Activated gamma-delta T cell treated with Interleukin-2 at 50 U/mL for 16 hours (primary cell): Measurements from ENCODE around the gene CTNNA3.
"Not testable (repeated sequence)": the region's sequence is repeated elsewhere in the genome, so short reads cannot be mapped to it uniquely, and the experiment has no call there.

Source experiments
- DNase-seq: peaks from one replicate; pipeline ENCODE4 v3.0.0-alpha.2; 2020

The CTNNA3 gene

DNA sequence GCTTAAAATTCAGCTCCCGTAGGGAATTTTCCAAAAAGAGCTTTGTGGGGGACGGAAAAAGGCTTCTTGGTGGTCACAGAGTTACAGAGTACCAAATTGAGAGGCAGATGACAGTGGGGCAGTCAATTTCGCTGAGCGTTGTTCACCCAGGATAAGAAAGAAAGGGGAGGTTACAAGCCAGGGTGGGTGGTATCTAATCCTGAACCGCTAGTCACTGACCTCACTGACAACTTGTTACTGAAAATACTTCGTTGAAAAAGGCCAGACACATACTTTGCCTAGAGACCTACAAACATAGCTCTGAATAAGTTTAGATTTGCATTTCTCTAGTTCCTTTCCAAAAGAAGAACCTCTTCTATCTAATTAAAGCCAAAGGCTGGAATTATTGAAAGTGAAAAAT, at the start of gene CTNNA3:
TSS of gene CTNNA3 (minus strand) at position 167 of the 400 bp plus-strand sequence.
- DNase-seq = no peak

DNA sequence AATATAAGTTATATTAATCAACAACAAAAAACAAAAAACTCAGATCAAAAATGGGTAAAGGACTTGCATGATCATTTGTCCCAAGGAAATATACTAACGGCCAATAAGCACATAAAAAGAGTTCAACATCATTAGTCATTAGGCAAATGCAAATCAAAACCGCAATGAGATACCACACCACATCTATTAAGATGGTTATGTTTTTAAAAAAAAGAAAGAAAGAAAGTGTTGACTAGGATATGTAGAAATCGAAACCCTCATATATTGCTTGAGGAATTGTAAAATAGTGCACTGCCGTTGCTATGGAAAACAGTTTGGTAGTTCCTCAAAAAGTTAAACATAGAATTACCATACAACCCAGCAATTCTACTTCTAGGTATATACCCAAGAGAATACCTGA, 39.4 kb upstream of the CTNNA3 start:
- no peak for DNase-seq

DNA sequence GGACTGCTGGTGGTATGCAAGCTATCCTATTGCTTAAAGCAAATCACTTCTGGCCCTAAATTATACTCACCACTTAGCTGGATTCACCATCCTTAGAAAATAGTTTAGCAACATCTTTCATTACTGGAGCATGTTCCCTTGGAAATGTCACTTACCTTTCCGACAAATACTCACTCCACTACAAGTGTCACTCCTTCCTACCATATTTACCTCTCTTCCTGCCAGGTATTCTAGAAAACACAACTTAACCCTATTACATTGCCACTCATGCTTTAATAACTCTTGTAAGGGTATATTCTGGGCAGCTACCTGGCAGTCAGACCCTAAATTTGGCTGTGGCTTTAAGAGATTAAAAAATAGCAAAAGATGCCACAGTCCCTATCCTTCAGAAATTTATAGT, 37.5 kb upstream of the CTNNA3 start:
- no peak for DNase-seq

DNA sequence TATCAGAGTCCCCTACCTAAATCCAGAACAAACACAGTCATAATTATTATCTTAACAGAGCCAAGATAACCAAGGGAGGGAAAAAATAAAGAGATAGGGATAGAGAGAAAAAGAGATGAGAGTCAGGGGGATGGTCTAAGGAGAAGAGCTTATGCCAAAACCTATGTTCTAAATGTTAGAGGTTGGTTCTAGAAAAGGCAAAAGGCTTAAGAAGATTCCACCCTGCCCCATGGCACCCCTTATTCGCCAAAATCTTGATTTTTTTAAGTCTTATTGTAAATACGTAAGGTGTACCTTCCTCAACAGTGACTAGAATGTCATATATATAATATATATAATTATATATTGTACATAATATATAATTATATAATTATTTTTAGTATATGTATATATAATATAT, 29.6 kb upstream of the CTNNA3 start:
- DNase-seq = no peak

DNA sequence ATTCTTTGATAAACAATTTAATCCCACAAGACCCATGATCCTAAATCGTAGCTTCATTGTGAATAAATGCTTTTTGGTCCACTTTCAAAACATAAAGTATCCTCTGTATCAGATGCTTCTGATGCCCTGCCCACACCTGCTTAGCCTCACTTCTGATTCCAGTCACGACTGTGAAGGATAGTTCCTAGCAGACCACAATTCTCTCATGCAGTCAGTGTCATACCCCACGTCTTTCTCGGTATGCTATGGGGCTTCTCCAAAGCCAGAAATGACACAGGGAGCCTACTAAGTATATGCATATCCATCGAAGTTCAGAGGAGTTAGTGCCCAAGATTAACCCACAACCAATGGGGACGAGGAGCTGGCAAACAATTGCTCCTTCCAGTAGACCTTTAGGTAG, 27.6 kb upstream of the CTNNA3 start:
- DNase-seq = no peak

DNA sequence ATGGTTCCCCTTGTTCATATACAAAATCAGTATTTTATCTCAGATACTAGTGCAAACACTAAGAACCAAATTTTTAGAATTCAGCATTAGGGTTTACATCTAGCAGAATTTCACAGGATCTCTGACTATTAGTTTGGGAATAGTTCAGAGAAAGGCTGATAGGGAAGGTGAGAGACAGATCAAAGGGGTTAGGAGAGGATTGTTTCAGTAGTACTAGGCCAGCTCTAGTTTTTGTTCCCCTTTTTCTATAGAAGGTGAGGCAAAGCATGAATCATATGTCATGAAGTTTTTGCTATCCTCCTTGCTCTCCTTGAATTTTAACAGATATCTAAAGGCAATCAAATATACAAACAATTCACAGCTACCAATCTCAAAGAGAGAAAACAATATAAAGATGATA, 26.1 kb upstream of the CTNNA3 start:
- no peak for DNase-seq

DNA sequence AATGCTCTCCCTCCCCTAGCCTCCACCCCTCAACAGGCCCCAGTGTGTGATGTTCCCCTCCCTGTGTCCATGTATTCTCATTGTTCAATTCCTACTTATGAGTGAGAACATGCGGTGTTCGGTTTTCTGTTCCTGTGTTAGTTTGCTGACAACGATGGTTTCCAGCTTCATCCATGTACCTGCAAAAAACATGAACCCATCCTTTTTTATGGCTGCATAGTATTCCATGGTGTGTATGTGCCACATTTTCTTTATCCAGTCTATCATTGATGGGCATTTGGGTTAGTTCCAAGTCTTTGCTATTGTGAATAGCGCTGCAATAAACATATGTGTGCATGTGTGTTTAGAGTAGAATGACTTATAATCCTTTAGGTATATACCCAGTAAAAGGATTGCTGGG, 20.5 kb upstream of the CTNNA3 start:
- not testable (repeated sequence) for DNase-seq

DNA sequence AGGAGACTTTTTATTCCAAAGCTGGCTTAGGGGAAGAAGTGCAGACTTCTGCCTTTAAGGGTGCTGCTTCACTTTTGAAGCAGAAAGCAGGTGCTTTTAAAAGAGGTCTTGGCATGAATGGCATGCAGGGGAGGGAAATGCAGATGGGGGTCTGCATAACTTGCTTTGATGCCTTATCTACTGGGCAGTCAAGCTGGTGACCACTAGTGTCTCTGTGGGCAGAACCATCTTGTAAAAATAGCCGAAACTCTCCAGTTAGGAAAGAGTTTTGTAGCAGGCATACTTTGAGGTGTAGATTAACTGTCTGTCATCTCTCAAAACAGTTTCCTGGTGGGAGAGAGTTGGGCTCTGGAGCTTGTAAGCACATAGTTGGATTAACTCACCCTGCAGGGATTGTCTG, 9.9 kb upstream of the CTNNA3 start:
- no peak for DNase-seq

DNA sequence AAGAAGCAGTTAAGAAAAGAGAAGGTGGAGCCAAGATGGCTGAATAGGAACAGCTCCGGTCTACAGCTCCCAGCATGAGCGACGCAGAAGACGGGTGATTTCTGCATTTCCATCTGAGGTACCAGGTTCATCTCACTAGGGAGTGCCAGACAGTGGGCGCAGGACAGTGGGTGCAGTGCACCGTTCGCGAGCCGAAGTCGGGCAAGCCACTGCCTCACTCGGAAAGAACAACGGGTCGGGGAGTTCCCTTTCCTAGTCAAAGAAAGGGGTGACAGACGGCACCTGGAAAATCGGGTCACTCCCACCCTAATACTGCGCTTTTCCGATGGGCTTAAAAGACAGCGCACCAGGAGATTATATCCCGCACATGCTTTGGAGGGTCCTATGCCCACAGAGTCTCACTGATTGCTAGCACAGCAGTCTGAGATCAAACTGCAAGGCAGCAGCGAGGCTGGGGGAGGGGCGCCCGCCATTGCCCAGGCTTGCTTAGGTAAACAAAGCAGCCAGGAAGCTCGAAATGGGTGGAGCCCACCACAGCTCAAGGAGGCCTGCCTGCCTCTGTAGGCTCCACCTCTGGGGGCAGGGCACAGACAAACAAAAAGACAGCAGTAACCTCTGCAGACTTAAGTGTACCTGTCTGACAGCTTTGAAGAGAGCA, 3.7 kb upstream of the CTNNA3 start:
- not testable (repeated sequence) for DNase-seq

DNA sequence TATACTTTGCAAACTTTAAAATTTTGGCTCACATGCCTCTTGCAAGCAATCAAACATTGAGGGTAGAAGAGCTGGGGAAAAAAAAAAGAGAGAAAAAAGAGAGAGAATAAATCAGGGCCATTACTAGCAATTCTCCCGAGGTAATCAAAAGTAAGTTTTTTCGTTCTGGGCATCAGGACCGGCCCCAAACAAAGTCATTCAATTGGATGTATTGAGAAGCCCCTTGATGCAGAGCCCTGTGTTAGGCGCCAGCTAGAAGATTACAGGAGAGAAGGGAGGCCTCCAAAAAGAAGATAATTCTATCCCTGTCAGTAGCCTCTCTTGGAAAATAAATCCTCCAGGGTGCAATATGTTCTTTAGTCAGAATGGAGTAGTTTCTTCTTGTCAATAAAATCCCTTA, 2.2 kb upstream of the CTNNA3 start:
- no peak for DNase-seq

DNA sequence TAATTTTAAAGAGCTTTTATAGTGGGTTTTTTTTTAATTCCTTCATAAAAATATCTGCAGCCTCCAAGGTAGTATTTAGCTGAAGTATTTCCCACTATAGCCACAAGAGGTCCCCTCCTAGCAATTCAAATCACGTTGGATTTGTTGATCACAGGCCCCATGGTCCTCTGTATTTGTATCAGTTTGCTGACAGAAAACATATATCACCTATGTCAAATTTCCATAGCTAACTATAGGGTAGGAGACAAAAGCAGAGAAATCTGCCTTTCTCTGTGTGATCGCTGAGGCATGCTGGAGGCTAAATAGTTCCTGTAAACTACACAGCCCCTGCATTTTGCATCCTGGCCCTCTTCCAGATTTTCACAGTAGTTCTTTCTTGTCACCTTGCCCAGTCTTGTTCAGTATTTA, 1.7 kb upstream of the CTNNA3 start:
- DNase-seq = peak; percentile 4

DNA sequence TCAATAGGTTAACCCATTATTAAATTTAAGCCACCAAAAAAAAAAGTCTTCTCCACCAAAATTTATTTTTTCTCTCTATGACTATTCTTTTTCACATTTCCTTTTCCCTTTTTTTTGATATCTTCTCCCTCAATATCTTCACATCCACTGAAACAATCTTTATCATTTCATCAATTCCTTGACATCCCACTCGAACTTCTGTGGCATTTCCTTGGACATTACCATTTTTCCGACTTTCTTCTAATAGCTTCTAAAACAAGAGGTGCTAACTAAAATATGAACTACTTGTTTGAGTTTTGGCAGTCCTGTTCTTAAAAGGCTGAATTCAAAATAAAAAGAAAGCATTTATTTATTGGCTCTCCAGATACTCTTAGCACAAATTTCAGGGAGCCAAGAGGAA, 684 bp upstream of the CTNNA3 start:
- no peak for DNase-seq

DNA sequence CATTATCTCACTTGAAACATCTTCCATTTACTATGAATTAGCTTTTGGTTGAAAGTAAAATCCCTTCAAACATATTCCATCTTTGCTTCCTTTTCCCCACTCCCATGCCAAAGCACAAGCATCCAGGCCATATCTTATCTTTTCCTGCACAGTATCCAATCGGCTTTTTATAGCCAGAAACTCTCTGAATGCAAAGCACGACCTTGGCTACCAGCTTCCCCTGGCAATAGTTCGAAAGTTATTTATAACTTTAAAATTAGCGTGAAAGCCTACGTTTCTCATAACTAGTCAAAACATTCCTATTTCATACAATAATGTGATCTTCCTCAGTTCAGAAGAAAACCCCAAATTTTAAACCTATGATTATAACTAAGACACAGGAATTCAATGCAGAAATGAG, 440 bp downstream of the CTNNA3 start:
- DNase-seq = no peak

DNA sequence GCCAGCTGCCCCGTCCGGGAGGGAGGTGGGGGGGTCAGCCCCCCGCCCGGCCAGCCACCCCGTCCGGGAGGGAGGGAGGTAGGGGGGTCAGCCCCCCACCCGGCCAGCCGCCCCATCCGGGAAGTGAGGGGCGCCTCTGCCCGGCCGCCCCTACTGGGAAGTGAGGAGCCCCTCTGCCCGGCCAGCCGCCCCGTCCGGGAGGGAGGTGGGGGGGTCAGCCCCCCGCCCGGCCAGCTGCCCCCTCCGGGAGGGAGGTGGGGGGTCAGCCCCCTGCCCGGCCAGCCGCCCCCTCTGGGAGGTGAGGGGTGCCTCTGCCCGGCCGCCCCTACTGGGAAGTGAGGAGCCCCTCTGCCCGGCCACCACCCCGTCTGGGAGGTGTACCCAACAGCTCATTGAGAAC, 4.1 kb downstream of the CTNNA3 start:
- not testable (repeated sequence) for DNase-seq

DNA sequence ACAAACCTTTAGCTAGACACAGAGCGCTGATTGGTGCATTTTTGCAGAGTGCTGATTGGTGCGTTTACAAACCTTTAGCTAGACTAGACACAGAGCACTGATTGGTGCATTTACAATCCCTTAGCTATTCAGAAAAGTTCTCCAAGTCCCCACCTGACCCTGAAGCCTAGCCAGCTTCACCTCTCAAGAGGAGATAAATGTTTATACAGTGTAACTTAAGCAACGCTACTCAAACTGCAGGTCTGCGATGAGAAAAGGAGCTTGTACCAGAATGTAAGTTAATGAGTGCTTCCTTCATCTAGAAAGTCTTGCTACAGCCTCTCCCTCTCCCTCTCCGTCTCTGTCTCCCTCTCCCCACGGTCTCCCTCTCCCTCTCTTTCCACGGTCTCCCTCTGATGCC, 5.5 kb downstream of the CTNNA3 start:
- not testable (repeated sequence) for DNase-seq

DNA sequence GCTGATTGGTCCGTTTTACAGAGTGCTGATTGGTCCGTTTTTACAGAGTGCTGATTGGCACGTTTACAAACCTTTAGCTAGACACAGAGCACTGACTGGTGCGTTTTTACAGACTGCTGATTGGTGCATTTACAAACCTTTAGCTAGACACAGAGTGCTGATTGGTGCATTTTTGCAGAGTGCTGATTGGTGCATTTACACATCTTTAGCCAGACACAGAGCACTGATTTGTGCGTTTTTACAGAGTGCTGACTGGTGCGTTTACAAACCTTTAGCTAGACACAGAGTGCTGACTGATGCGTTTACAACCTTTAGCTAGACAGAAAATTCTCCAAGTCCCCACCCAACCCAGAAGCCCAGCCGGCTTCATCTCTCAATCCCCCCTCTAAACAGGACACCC, 11.9 kb downstream of the CTNNA3 start:
- DNase-seq = not testable (repeated sequence)

DNA sequence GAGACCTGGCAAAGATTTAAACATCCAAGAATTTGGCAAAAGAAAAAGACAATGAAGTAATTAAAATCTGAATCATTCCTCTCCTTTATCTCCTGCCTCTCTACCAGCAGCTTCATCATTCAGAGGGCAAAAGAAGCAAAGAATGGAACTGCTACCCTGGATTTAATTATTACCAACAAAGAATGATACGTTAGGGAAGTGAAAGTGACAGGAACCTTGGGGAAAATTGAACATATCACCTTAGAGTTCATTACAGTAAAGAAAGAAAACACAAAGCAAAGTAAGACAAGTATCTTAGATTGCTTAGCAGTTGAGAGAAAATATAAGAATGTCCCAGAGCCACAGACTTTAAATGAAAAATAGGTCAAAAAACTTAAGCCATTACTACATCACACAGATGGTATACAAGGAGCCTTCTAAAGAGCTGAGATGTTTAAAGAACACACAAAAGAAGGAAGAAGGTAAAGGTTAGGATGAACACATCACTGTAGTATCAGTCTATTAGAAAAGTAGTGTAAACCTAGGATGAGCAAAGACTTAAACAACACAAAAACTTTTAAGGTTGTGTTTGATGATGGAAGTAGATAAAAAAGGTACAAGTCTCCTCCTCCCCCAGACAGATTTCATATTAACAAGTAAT, 17.5 kb downstream of the CTNNA3 start:
- DNase-seq = no peak

DNA sequence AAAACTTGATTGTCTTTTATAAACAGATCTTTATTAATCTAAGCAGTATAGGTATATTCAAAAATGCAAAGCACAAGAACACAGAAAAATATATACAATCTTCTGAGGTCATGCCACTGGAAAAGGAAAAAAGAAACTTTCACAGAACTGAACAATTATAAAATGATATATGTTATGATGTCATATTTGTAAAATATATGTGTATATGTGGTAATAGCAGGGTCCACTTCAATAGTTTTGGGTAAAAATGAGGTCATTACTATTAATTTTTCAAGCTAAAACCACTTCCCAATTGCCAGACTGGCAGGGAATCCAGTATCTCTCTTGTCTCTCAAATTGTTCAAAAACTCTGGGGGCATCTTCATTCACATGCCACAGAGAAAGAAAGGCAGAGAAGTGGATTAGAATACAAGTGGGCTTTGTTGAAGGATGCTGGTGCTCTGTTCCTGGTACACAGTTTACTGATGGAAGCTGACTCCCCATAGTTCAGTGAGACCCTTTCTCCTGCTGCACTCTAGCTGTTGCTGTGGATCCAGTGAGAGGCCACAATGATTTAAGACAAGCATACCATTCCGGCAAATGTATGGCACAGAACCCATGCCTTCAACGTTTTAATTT, 19.7 kb downstream of the CTNNA3 start:
- no peak for DNase-seq

DNA sequence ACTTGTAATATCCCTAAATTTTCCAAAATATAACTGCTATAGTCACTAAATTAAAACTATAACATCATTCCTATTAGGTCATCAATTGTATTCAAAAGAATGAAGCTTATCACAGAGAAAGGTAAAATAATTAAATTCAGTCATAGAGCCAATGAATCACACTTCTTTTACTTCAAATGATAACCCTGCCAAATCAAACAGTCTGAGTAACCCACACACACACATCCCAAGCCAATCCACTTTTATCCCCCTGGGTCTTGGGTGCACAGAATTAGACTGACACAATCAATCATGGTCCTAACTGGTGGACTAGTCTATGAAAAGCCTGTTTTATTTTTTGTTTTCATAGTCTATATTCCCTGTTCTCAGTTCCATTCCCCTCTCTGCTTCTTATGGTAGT, 25.6 kb downstream of the CTNNA3 start:
- DNase-seq = no peak

DNA sequence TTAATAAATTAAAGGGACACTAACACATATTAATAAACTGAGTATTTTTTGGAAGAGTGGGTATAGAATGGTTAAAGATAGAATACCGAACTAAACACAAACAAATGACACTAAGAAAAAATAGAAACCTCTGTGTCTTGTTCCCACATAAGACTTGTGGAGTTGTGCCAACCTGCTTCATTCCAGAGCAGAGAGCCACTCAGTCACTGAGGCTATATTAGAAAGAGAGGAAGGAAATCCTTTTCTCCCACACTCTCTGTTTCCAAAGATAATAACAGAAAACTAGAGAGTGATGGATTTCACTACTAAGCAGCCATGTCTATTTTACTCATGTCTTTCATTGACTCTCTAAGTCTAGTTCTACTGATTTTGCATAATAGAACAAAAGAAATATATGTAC, 26.0 kb downstream of the CTNNA3 start:
- DNase-seq = no peak

DNA sequence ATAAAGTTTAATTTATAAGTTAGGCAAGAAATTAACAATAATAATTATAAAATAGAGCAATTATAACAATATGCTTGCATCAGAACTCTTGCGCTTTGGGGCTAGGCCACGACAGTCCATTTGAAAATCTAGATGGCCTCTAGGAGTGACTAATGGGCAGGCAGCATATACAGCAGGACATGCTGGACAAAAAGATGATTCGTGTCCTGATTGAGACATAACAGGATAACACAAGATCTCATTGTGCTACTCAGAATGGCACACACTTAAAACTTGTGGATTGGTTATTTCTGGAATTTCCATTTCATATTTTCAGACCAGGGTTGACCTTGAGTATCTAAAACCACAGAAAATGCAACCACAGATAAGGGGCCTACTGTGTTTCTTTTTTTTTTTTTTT, 27.5 kb downstream of the CTNNA3 start:
- no peak for DNase-seq

DNA sequence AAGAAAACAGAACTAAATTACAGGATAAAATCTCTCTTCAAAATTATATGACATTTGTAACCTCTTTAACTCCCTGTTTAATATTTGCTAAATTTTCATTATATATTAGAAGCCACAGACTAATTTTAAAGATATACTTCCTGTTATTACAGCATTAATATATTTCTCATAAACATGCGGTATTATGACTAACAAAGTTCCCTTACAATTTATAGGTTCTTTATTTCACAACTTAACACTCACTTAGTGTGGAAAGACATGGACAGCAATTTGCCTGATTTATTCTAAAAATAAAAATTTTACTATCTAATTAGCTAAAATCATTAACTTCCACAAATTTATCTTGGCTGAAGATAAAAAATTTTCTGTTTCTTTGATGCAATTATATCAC, 29.0 kb downstream of the CTNNA3 start:
- no peak for DNase-seq

DNA sequence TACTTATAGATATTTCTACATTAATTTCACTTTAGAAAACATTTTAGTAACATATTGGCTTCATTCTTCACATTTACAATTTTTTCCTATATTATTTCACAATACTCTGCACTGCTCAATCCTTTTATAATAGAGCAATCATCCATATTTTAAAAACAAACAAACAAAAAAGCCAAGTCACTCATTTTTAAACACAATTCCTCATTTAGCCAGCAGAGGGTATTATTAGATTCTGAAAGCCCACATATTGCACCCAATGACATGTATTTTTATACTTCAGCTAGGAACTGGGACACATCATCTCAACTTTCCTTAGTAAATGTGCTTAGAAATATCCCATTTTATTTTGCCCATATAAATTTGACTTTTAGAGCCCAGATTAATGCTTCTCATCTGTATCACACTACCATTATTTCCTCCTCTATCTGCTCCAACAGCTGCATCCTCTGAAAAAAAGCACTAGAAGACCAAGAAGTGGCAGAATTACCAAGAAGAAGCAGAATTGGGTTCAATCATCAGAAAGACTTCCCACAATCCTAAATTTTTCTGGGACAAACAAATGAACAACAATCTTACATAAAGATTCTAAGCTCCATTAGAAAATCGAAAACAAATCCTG, 29.5 kb downstream of the CTNNA3 start:
- DNase-seq = no peak

DNA sequence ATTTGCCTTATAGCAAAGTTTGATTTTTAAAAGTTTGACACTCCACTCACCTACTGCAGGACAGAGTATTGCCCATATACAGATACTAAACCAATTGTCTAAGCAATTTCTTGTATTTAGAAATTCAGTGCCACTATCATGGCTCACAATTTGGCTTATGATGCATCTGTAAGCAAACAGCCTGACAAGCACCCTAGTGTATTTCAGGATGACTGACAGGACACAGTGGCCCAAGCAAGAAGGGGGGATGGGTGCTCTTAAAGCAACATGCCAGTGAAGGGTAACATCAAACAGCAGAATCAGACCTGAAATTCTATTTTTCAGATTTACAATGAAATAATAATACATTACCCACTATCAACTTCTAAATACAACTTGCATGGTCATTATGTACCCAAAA, 30.5 kb downstream of the CTNNA3 start:
- no peak for DNase-seq
